Esophagus (tissue), 2 donors: ENCODE results near the gene MED12L. TPM values are rescaled to one million over a fixed set of nuclear protein-coding genes. Genes with fewer than 3 reads are reported as not detected.

Experiments used
- H3K27ac ChIP-seq, 2 donors: one replicate each; pipeline ENCODE4 v1.5.1; 2013; ENCODE audit warnings: low read depth in 2 of 2, mild to moderate bottlenecking in 2 of 2, inconsistent platforms in 1 of 2, low read length in 1 of 2, moderate library complexity in 1 of 2
- H3K27me3 ChIP-seq, 2 donors: one replicate each; pipeline ENCODE4 v1.6.1; 2013; ENCODE audit warnings: low read length in 2 of 2, control low read depth in 1 of 2, mild to moderate bottlenecking in 1 of 2; ENCODE audit not compliant: insufficient read depth in 2 of 2, control insufficient read depth in 1 of 2
- H3K36me3 ChIP-seq, 2 donors: one replicate each; pipeline ENCODE4 v1.6.1; 2013; ENCODE audit warnings: low read length in 1 of 2; ENCODE audit not compliant: control insufficient read depth in 2 of 2, insufficient read depth in 2 of 2
- H3K4me1 ChIP-seq, 2 donors: one replicate each; pipeline ENCODE4 v1.6.1; 2013; ENCODE audit warnings: low read length in 1 of 2; ENCODE audit not compliant: control insufficient read depth in 2 of 2, insufficient read depth in 2 of 2
- H3K4me3 ChIP-seq, 2 donors: one replicate each; pipeline ENCODE4 v1.5.1; 2013; ENCODE audit warnings: low read length in 2 of 2, mild to moderate bottlenecking in 2 of 2, low read depth in 1 of 2, moderate library complexity in 1 of 2
- H3K9me3 ChIP-seq, 2 donors: one replicate each; pipeline ENCODE4 v1.6.1; 2013; ENCODE audit warnings: mild to moderate bottlenecking in 2 of 2, low read depth in 1 of 2, low read length in 1 of 2, moderate library complexity in 1 of 2; ENCODE audit not compliant: control insufficient read depth in 2 of 2, insufficient read depth in 1 of 2
- WGBS, 2 donors: extraction: QIAGEN DNeasy Blood & Tissue Kit; methylation state at CpG; one replicate each; pipeline ENCODE4 v1.1.7; 2013; 5-methylcytosine and 5-hydroxymethylcytosine counted together
- polyA plus RNA-seq, 2 donors: library from polyadenylated mRNA; stranded (reverse); fragments of 200-250 nt; gene quantifications; one replicate each; pipeline ENCODE4 v1.2.3, GENCODE V29; 2013
- donor health status: healthy with polysubstance abuse.
- donor health status: Bipolar disorder and iron deficiency.

The MED12L gene
- polyA plus RNA-seq, 2 donors = 0.05 to 0.08 TPM

GRCh38 chr3:151377768-151378385 lies 292.4 kb downstream of the MED12L start:
- H3K36me3 ChIP-seq = no peaks in the 10 kb centered on the region
- no peaks in the 10 kb centered on the region for H3K27me3 ChIP-seq
- no peaks in the 10 kb centered on the region for H3K4me1 ChIP-seq
- no peaks in the 10 kb centered on the region for H3K9me3 ChIP-seq
- H3K4me3 ChIP-seq = no peak overlapping the region
- WGBS, 2 donors = 89 to 90% methylated on average over 8 of the region's 8 CpGs
- H3K27ac ChIP-seq = no peak overlapping the region

- WGBS, 2 donors = 74 to 75% methylated on average over 4 of the region's 4 CpGs
- no peaks in the 10 kb centered on the region for H3K9me3 ChIP-seq
- no peaks in the 10 kb centered on the region for H3K4me1 ChIP-seq
- no peak overlapping the region for H3K27ac ChIP-seq
- no peaks in the 10 kb centered on the region for H3K36me3 ChIP-seq
- no peak overlapping the region for H3K4me3 ChIP-seq
- H3K27me3 ChIP-seq = no peaks in the 10 kb centered on the region
Observed at GRCh38 chr3:151379083-151379734, 293.7 kb downstream of the MED12L start.

GRCh38 chr3:151382671-151383070 lies 297.2 kb downstream of the MED12L start:
- Histone ChIP-seq H3K27ac (no peak overlapping the region), H3K4me1 (no peaks in the 10 kb centered on the region), H3K9me3 (no peaks in the 10 kb centered on the region), H3K4me3 (no peak overlapping the region), H3K27me3 (no peaks in the 10 kb centered on the region), H3K36me3 (no peaks in the 10 kb centered on the region)
- 92 to 94% methylated on average over 5 of the region's 5 CpGs for WGBS, 2 donors

- no peaks in the 10 kb centered on the region for H3K36me3 ChIP-seq
- H3K9me3 ChIP-seq = no peaks in the 10 kb centered on the region
- WGBS, 2 donors = 85 to 86% methylated on average over 2 of the region's 2 CpGs
- H3K27ac ChIP-seq = no peak overlapping the region
- no peak overlapping the region for H3K4me3 ChIP-seq
- no peaks in the 10 kb centered on the region for H3K27me3 ChIP-seq
- H3K4me1 ChIP-seq = no peaks in the 10 kb centered on the region
Observed at GRCh38 chr3:151383111-151383510, 297.6 kb downstream of the MED12L start.

GRCh38 chr3:151383956-151384355 lies 298.5 kb downstream of the MED12L start:
- Histone ChIP-seq H3K4me1 (no peaks in the 10 kb centered on the region), H3K27me3 (no peaks in the 10 kb centered on the region), H3K4me3 (no peak overlapping the region), H3K36me3 (no peaks in the 10 kb centered on the region), H3K27ac (no peak overlapping the region), H3K9me3 (no peaks in the 10 kb centered on the region)
- 36 to 42% methylated on average over 3 of the region's 3 CpGs for WGBS, 2 donors

GRCh38 chr3:151384741-151385174 lies 299.3 kb downstream of the MED12L start, which contains the start of gene P2RY12:
Gene P2RY12, minus strand, starts transcription at chr3:151384753. Its CDS starts 45,908 bp downstream, at chr3:151338845.
- 88 to 89% methylated on average over 4 of the region's 4 CpGs for WGBS, 2 donors

GRCh38 chr3:151386056-151386455 lies 300.6 kb downstream of the MED12L start:
- Histone ChIP-seq H3K27ac (no peak overlapping the region), H3K9me3 (no peaks in the 10 kb centered on the region), H3K4me3 (no peak overlapping the region), H3K4me1 (no peaks in the 10 kb centered on the region), H3K27me3 (no peaks in the 10 kb centered on the region), H3K36me3 (no peaks in the 10 kb centered on the region)
- 83 to 93% methylated on average over 4 of the region's 4 CpGs for WGBS, 2 donors

More at GRCh38 chr3:151384741-151385174, 299.3 kb downstream of the MED12L start, which contains the start of gene P2RY12:
- Histone ChIP-seq H3K9me3 (no peaks in the 10 kb centered on the region), H3K4me1 (no peaks in the 10 kb centered on the region), H3K27me3 (no peaks in the 10 kb centered on the region), H3K27ac (no peak within 1 kb of the TSS), H3K4me3 (no peak within 1 kb of the TSS), H3K36me3 (no peaks in the 10 kb centered on the region)

GRCh38 chr3:151387432-151387831 lies 302.0 kb downstream of the MED12L start:
- 89 to 90% methylated on average over 5 of the region's 5 CpGs for WGBS, 2 donors

GRCh38 chr3:151387842-151388241 lies 302.4 kb downstream of the MED12L start:
- 88 to 89% methylated on average over 9 of the region's 9 CpGs for WGBS, 2 donors
- Histone ChIP-seq H3K4me3 (no peak overlapping the region), H3K4me1 (no peaks in the 10 kb centered on the region), H3K27me3 (no peaks in the 10 kb centered on the region), H3K27ac (no peak overlapping the region), H3K36me3 (no peaks in the 10 kb centered on the region), H3K9me3 (no peaks in the 10 kb centered on the region)

More at GRCh38 chr3:151387432-151387831, 302.0 kb downstream of the MED12L start:
- Histone ChIP-seq H3K9me3 (no peaks in the 10 kb centered on the region), H3K4me1 (no peaks in the 10 kb centered on the region), H3K27ac (no peak overlapping the region), H3K4me3 (no peak overlapping the region), H3K27me3 (no peaks in the 10 kb centered on the region), H3K36me3 (no peaks in the 10 kb centered on the region)

- no peak overlapping the region for H3K4me3 ChIP-seq
- H3K4me1 ChIP-seq = no peaks in the 10 kb centered on the region
- whole genome bisulfite sequencing, 2 donors = 72 to 76% methylated on average over 2 of the region's 2 CpGs
- H3K27ac ChIP-seq = no peak overlapping the region
- no peaks in the 10 kb centered on the region for H3K36me3 ChIP-seq
- no peaks in the 10 kb centered on the region for H3K9me3 ChIP-seq
- H3K27me3 ChIP-seq = no peaks in the 10 kb centered on the region
Observed at GRCh38 chr3:151391720-151392119, 306.3 kb downstream of the MED12L start.
